Measurements from ENCODE around the gene ATP1A1.

ATP1A1 gene

DNA sequence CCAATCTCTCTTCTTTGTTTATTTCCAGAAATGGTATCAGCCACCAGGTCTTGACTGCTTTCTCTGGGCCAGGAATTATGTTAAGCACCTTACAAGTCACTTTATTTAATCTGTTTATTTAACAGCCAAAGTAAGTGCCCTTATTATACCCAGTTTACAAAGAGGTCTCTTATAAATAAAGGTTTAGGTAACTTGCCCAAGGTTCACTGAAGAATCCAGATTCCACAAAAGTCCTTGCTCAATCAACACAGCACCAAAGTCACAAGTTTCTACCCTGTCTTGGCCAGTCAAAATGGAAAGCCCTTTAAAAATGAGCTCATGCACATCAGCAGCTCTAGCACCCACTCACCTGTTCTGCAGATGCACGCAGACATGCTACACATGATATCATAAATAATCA lies 28.0 kb upstream of the ATP1A1 start:
- no peak for DNase-seq (ENCODE audit: low read depth)
- TF ChIP-seq, protein P1, sequence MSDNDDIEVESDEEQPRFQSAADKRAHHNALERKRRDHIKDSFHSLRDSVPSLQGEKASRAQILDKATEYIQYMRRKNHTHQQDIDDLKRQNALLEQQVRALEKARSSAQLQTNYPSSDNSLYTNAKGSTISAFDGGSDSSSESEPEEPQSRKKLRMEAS (IDR thresholded peaks at IDR 0.05; ENCODE audit: low read depth, low read length), result no peak
- TF ChIP-seq, protein P2, sequence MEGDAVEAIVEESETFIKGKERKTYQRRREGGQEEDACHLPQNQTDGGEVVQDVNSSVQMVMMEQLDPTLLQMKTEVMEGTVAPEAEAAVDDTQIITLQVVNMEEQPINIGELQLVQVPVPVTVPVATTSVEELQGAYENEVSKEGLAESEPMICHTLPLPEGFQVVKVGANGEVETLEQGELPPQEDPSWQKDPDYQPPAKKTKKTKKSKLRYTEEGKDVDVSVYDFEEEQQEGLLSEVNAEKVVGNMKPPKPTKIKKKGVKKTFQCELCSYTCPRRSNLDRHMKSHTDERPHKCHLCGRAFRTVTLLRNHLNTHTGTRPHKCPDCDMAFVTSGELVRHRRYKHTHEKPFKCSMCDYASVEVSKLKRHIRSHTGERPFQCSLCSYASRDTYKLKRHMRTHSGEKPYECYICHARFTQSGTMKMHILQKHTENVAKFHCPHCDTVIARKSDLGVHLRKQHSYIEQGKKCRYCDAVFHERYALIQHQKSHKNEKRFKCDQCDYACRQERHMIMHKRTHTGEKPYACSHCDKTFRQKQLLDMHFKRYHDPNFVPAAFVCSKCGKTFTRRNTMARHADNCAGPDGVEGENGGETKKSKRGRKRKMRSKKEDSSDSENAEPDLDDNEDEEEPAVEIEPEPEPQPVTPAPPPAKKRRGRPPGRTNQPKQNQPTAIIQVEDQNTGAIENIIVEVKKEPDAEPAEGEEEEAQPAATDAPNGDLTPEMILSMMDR (IDR thresholded peaks at IDR 0.05; ENCODE audit: low read depth, low read length), result no peak
- TF ChIP-seq MYC (IDR thresholded peaks at IDR 0.05; ENCODE audit: low read depth, low read length), result no peak
- TF ChIP-seq POLR2A (IDR thresholded peaks at IDR 0.05; ENCODE audit: extremely low read depth, insufficient read length), result no peak
- H3K4me3 ChIP-seq (ENCODE audit: low read depth, low read length), result no peak overlapping the region

DNA sequence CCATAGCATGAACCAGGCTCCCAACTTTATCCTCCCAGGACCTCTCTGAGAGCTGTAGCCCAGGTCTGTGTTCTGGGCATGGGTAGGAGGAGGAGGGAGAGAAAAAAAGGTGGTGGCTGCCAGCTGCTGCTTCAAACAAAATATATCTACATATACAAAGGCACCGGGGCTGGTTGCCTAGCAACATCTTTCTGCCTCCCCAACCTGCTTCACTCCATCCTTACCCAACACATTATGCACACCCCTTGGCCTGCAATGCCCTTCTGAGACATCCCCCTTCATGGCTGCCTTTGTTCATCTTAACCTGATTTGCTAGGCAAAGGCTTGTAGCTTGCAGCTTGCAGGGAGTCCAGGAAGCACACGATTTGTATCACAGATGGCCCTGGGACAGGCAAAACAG lies 27.2 kb upstream of the ATP1A1 start:
- TF ChIP-seq, protein P1 (IDR thresholded peaks at IDR 0.05; ENCODE audit: low read depth, low read length), result no peak
- TF ChIP-seq POLR2A (IDR thresholded peaks at IDR 0.05; ENCODE audit: extremely low read depth, insufficient read length) (no peak), MYC (IDR thresholded peaks at IDR 0.05; ENCODE audit: low read depth, low read length) (no peak)
- TF ChIP-seq, protein P2 (IDR thresholded peaks at IDR 0.05; ENCODE audit: low read depth, low read length), result no peak
- no peak for DNase-seq (ENCODE audit: low read depth)
- H3K4me3 ChIP-seq (ENCODE audit: low read depth, low read length), result no peak overlapping the region

DNA sequence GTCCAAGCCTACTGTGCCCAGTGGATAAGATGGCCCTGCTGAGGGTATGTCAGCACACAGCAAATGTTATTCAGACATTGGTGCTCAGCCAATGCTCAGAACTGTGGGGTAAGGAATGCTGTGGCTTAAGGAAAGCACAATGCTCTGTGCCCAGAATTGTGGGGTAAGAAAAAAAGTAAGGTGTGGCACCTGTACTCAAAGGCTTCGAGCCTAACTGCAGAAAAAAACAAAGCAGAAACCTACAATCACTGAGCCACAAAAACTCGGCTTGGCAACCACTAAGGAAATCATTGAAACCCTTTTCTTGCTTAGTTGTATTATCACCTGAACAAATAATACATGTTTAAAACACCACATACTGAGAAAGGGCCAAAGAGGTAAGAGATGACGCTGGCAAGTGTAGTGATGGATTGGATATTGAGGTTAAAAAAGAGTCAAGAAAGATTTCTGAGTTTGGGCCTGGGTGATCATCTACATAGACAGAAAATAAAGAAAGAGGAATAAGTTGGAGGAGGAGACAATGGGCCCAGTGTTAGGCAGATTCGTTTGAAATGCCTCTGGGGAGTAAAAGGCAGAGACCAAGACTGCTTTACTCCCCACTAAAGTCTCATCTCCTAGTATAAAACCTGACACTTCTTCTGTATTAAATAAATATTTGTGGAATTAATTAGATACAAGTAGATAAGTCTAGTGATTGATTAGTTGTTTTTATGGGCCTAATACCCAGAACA lies 25.9 kb upstream of the ATP1A1 start:
- no peak overlapping the region for H3K4me3 ChIP-seq (ENCODE audit: low read depth, low read length)
- TF ChIP-seq MYC (IDR thresholded peaks at IDR 0.05; ENCODE audit: low read depth, low read length) (no peak), POLR2A (IDR thresholded peaks at IDR 0.05; ENCODE audit: extremely low read depth, insufficient read length) (no peak)
- TF ChIP-seq, protein P1 (IDR thresholded peaks at IDR 0.05; ENCODE audit: low read depth, low read length), result no peak
- TF ChIP-seq, protein P2 (IDR thresholded peaks at IDR 0.05; ENCODE audit: low read depth, low read length), result no peak

DNA sequence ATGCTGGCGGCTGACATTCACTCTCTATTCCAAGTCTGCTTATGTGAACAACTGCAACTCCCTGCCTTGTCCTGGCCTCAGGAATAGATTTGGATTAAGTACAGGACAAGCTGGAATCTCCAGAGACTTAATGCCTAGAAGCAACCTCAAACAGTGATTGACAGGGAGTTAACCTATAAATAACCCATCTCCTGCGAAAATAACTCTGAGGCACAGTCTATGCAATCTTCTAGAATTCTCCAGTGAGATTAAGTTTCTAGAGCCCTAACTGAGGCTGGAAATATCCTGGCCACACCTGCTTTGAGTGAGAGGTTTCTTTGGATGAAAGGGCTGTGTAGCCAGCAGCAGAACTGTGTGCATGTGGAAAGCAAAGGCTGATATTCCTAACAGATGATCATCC lies 25.3 kb upstream of the ATP1A1 start:
- TF ChIP-seq, protein P2 (IDR thresholded peaks at IDR 0.05; ENCODE audit: low read depth, low read length), result no peak
- TF ChIP-seq POLR2A (IDR thresholded peaks at IDR 0.05; ENCODE audit: extremely low read depth, insufficient read length) (no peak), MYC (IDR thresholded peaks at IDR 0.05; ENCODE audit: low read depth, low read length) (no peak)
- TF ChIP-seq, protein P1 (IDR thresholded peaks at IDR 0.05; ENCODE audit: low read depth, low read length), result no peak
- DNase-seq (ENCODE audit: low read depth), result no peak
- H3K4me3 ChIP-seq (ENCODE audit: low read depth, low read length), result no peak overlapping the region

More for the DNA sequence above, 25.9 kb upstream of the ATP1A1 start:
- DNase-seq (ENCODE audit: low read depth), result no peak

DNA sequence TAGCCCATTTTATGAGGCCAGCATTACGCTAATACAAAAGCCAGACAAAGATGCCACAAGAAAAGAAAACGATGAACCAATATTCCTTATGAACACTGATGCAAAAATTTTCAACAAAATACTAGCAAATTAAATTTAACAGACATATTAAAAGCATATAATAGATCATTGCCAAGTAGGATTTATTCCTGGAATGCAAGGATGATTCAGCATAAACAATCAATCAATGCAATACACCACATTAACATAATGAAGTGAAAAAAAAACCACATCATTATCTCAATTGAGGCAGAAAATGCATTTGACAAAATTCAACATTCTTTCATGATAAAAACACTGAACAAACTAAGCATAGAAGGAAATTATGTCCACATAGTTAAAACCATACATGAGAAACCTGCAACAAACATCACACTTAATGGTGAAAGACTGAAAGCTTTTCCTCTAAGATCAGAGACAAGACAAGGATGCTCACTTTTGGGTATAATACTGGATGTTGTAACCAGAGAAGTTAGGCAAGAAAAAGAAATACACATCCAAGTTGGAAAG lies 22.9 kb upstream of the ATP1A1 start:
- no peak overlapping the region for H3K4me3 ChIP-seq (ENCODE audit: low read depth, low read length)
- TF ChIP-seq POLR2A (IDR thresholded peaks at IDR 0.05; ENCODE audit: extremely low read depth, insufficient read length), result no peak
- TF ChIP-seq, protein P1 (IDR thresholded peaks at IDR 0.05; ENCODE audit: low read depth, low read length), result no peak
- TF ChIP-seq, protein P2 (IDR thresholded peaks at IDR 0.05; ENCODE audit: low read depth, low read length), result no peak
- TF ChIP-seq MYC (IDR thresholded peaks at IDR 0.05; ENCODE audit: low read depth, low read length), result no peak
- no peak for DNase-seq (ENCODE audit: low read depth)
